Astrocyte (in vitro differentiated cells and primary cell): Measurements from ENCODE around the gene PSAT1.

ENCODE experiments used
- EZH2 ChIP-seq: IDR thresholded peaks from 2 replicates; pipeline ENCODE4 v1.6.1; 2012; ENCODE audit warnings: mild to moderate bottlenecking, low read length, inconsistent platforms; ENCODE audit not compliant: insufficient read depth
- TF ChIP-seq, protein P1 (sequence below): IDR thresholded peaks from 2 replicates; pipeline ENCODE4 v1.5.1; 2011; ENCODE audit warnings: low read depth, mild to moderate bottlenecking, inconsistent platforms, low read length, moderate library complexity; ENCODE audit not compliant: insufficient read depth

DNA sequence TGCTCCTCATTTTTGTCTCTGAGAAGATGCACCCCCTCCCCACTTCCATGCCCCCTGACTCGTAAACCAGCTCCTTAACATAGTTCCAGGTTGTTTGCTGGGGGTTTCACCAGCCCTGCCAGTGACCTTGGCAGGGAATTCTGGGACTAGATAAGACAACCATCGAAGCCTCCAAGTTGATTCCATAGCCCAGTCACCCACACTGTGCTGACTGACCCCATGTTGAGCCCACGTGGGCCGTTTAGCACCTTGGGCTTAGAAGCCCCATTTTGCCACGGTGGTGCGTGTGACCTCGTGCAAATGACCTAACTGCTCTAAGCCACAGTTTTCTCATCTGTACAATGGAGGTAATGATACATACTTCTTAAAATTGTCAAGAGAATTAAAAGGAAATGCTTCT, 24.6 kb downstream of the PSAT1 start:
- TF ChIP-seq EZH2, result no peak
- TF ChIP-seq, protein P1, sequence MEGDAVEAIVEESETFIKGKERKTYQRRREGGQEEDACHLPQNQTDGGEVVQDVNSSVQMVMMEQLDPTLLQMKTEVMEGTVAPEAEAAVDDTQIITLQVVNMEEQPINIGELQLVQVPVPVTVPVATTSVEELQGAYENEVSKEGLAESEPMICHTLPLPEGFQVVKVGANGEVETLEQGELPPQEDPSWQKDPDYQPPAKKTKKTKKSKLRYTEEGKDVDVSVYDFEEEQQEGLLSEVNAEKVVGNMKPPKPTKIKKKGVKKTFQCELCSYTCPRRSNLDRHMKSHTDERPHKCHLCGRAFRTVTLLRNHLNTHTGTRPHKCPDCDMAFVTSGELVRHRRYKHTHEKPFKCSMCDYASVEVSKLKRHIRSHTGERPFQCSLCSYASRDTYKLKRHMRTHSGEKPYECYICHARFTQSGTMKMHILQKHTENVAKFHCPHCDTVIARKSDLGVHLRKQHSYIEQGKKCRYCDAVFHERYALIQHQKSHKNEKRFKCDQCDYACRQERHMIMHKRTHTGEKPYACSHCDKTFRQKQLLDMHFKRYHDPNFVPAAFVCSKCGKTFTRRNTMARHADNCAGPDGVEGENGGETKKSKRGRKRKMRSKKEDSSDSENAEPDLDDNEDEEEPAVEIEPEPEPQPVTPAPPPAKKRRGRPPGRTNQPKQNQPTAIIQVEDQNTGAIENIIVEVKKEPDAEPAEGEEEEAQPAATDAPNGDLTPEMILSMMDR, result no peak
